Measurements from ENCODE around the gene HMSD.

Gene HMSD

GRCh38 chr18:63960891-63961290 is 11.8 kb downstream of the HMSD start:
- no peak for DNase-seq

GRCh38 chr18:63961435-63961980 is 12.4 kb downstream of the HMSD start:
- DNase-seq: no peak

- no peak for DNase-seq
These were observed 13.0 kb downstream of the HMSD start for GRCh38 chr18:63962137-63962536.

- DNase-seq: no peak
These were observed 14.6 kb downstream of the HMSD start for GRCh38 chr18:63963615-63964256.

- DNase-seq: no peak
These were observed 15.8 kb downstream of the HMSD start for GRCh38 chr18:63964908-63965307.

GRCh38 chr18:63965716-63966330 is 16.7 kb downstream of the HMSD start:
- no peak for DNase-seq

GRCh38 chr18:63969942-63970808 is 21.1 kb downstream of the HMSD start, which contains the start of gene SERPINB8:
Gene SERPINB8 (plus strand): TSS chr18:63970081. CDS start chr18:63978309, 8,228 bp downstream.
- peak; percentile 80 for DNase-seq

GRCh38 chr18:63970809-63971205 is 21.7 kb downstream of the HMSD start:
- DNase-seq: no peak

GRCh38 chr18:63971320-63972001 is 22.4 kb downstream of the HMSD start:
- DNase-seq: no peak

- no peak for DNase-seq
These were observed 22.9 kb downstream of the HMSD start for GRCh38 chr18:63972002-63972376.

- DNase-seq: no peak
These were observed 25.9 kb downstream of the HMSD start for GRCh38 chr18:63974991-63975390.

- DNase-seq: no peak
These were observed 26.5 kb downstream of the HMSD start for GRCh38 chr18:63975628-63976027.

GRCh38 chr18:63977040-63977439 is 27.9 kb downstream of the HMSD start:
- DNase-seq: no peak

GRCh38 chr18:63979409-63979920 is 30.4 kb downstream of the HMSD start:
- no peak for DNase-seq

GRCh38 chr18:63980027-63980426 is 30.9 kb downstream of the HMSD start:
- DNase-seq: no peak

- DNase-seq: no peak
These were observed 31.9 kb downstream of the HMSD start for GRCh38 chr18:63980896-63981460.

- no peak for DNase-seq
These were observed 32.6 kb downstream of the HMSD start for GRCh38 chr18:63981719-63982118.

- DNase-seq: no peak
These were observed 33.3 kb downstream of the HMSD start for GRCh38 chr18:63982361-63982760.

GRCh38 chr18:63986885-63987284 is 37.8 kb downstream of the HMSD start:
- DNase-seq: no peak

- no peak for DNase-seq
These were observed 38.6 kb downstream of the HMSD start for GRCh38 chr18:63987743-63988142.

- DNase-seq: no peak
These were observed 43.6 kb downstream of the HMSD start for GRCh38 chr18:63992751-63993150.

GRCh38 chr18:63994783-63995399 is 45.8 kb downstream of the HMSD start:
- no peak for DNase-seq

Measured in T1000 (cell line).